Measurements from ENCODE around the gene GRIP2.

- TF ChIP-seq EZH2 (optimal IDR thresholded peaks at IDR 0.05; ENCODE audit: low read depth, low read length): no peak
- no peak for TF ChIP-seq CTCF (IDR thresholded peaks at IDR 0.05; ENCODE audit: low read length)
- no peak for TF ChIP-seq EZH2phosphoT487 (IDR thresholded peaks at IDR 0.05; ENCODE audit: low read length)
Measured at GRCh38 chr3:14507757-14508504, 32.2 kb downstream of the GRIP2 start.
